Neural cell (in vitro differentiated cells): ENCODE results near the gene NR1H2. TPM values are rescaled to one million over a fixed set of nuclear protein-coding genes. Genes with fewer than 3 reads are reported as not detected.

Experiments used
- H2AFZ ChIP-seq: fragments of 200-600, 300-800 bp; sonication (generic), shearing (Covaris generic); 2 replicates; pipeline ENCODE4 v1.6.0; 2014; ENCODE audit warnings: low read depth, mild to moderate bottlenecking, antibody characterized with exemption, low read length, moderate library complexity
- H3F3A ChIP-seq: fragments of 200-600 bp; shearing (Covaris generic); 2 replicates; pipeline ENCODE4 v1.6.1; 2016; ENCODE audit warnings: mild to moderate bottlenecking, moderate library complexity, mixed read lengths, antibody characterized with exemption, low read length; ENCODE audit not compliant: insufficient read depth, poor library complexity, severe bottlenecking
- H3K27ac ChIP-seq: fragments of 200-600, 300-800 bp; sonication (generic), shearing (Covaris generic); 2 replicates; pipeline ENCODE4 v1.5.1; 2014; ENCODE audit warnings: mild to moderate bottlenecking, low read length, moderate library complexity
- H3K27me3 ChIP-seq: fragments of 300-800, 200-600 bp; sonication (generic), shearing (Covaris generic); 2 replicates; pipeline ENCODE4 v1.6.0; 2014; ENCODE audit warnings: mild to moderate bottlenecking, low read depth, low read length, moderate library complexity; ENCODE audit not compliant: insufficient read depth
- H3K36me3 ChIP-seq: fragments of 300-800, 200-600 bp; sonication (generic), shearing (Covaris generic); 2 replicates; pipeline ENCODE4 v1.5.1; 2014; ENCODE audit warnings: mild to moderate bottlenecking, antibody characterized with exemption, low read length, moderate library complexity; ENCODE audit not compliant: insufficient read depth
- H3K4me2 ChIP-seq: fragments of 300-800, 200-600 bp; sonication (generic), shearing (Covaris generic); 2 replicates; pipeline ENCODE4 v1.6.0; 2014; ENCODE audit warnings: mild to moderate bottlenecking, low read length
- H3K4me3 ChIP-seq: fragments of 300-800, 200-600 bp; sonication (generic), shearing (Covaris generic); 2 replicates; pipeline ENCODE4 v1.5.1; 2014; ENCODE audit warnings: mild to moderate bottlenecking, low read length, moderate library complexity
- H3K79me2 ChIP-seq: fragments of 200-600 bp; shearing (Covaris generic); replicated peaks from 2 replicates; pipeline ENCODE4 v1.6.0; 2014; ENCODE audit warnings: mild to moderate bottlenecking, low read length, moderate library complexity; ENCODE audit not compliant: insufficient read depth
- H3K9ac ChIP-seq: fragments of 300-800, 200-600 bp; sonication (generic), shearing (Covaris generic); 2 replicates; pipeline ENCODE4 v1.6.1; 2016; ENCODE audit warnings: mild to moderate bottlenecking, low read length, mixed read lengths
- H3K9me2 ChIP-seq: fragments of 200-600 bp; shearing (Covaris generic); 2 replicates; pipeline ENCODE4 v1.6.1; 2016; ENCODE audit warnings: mild to moderate bottlenecking, low read length, mixed read lengths; ENCODE audit not compliant: insufficient read depth
- H3K9me3 ChIP-seq: fragments of 200-600, 300-800 bp; sonication (generic), shearing (Covaris generic); 2 replicates; pipeline ENCODE4 v1.6.1; 2016; ENCODE audit warnings: mild to moderate bottlenecking, mixed run types, low read length, moderate library complexity, mixed read lengths
- H4K20me1 ChIP-seq: fragments of 200-600 bp; shearing (Covaris generic); 2 replicates; pipeline ENCODE4 v1.6.1; 2016; ENCODE audit warnings: mild to moderate bottlenecking, mixed run types; ENCODE audit not compliant: insufficient read depth
- CTCF ChIP-seq: fragments of 450-650 bp; IDR thresholded peaks from 2 replicates; pipeline ENCODE4 v1.5.1; 2014; ENCODE audit warnings: antibody characterized with exemption, mild to moderate bottlenecking, moderate library complexity; ENCODE audit not compliant: poor library complexity, severe bottlenecking
- EP300 ChIP-seq: fragments of 450-650 bp; conservative IDR thresholded peaks from 2 replicates; pipeline ENCODE4 v1.6.1; 2014; ENCODE audit warnings: antibody characterized with exemption, mild to moderate bottlenecking, moderate library complexity; ENCODE audit not compliant: poor library complexity, severe bottlenecking
- EZH2 ChIP-seq: fragments of 200-600, 300-800 bp; shearing (Covaris generic), sonication (generic); IDR thresholded peaks from 2 replicates; pipeline ENCODE4 v1.6.1; 2014; ENCODE audit warnings: antibody characterized with exemption, low read length, borderline replicate concordance, mild to moderate bottlenecking; ENCODE audit not compliant: insufficient read depth, poor library complexity, severe bottlenecking
- MXI1 ChIP-seq: fragments of 450-650 bp; conservative IDR thresholded peaks from 2 replicates; pipeline ENCODE4 v1.6.1; 2014; ENCODE audit warnings: antibody characterized with exemption, mild to moderate bottlenecking; ENCODE audit not compliant: poor library complexity, severe bottlenecking
- POLR2AphosphoS5 ChIP-seq: IDR thresholded peaks from 2 replicates; pipeline ENCODE4 v1.6.1; 2012
- RAD21 ChIP-seq: fragments of 450-650 bp; conservative IDR thresholded peaks from 2 replicates; pipeline ENCODE4 v1.6.1; 2014; ENCODE audit warnings: antibody characterized with exemption, mild to moderate bottlenecking, moderate library complexity
- REST ChIP-seq: IDR thresholded peaks from 2 replicates; pipeline ENCODE4 v1.6.1; 2012; ENCODE audit warnings: borderline replicate concordance
- SMC3 ChIP-seq: fragments of 450-650 bp; conservative IDR thresholded peaks from 2 replicates; pipeline ENCODE4 v1.6.1; 2014; ENCODE audit warnings: antibody characterized with exemption, mild to moderate bottlenecking, moderate library complexity; ENCODE audit not compliant: poor library complexity
- TAF1 ChIP-seq: IDR thresholded peaks from 2 replicates; pipeline ENCODE4 v1.6.1; 2012; ENCODE audit warnings: low read depth
- polyA plus RNA-seq: library from polyadenylated mRNA; depleted of rRNA; stranded (reverse); fragments of >200 nt; gene quantifications from 2 replicates; pipeline ENCODE4 v1.2.3, GENCODE V29; 2014

NR1H2 gene
- polyA plus RNA-seq, 1 donor from 2014 or later, result 18.5 TPM

- Histone ChIP-seq H3K36me3 (no peaks in the 10 kb centered on the region), H3K9me3 (no peaks in the 10 kb centered on the region), H3K4me2 (no peak overlapping the region), H3K27me3 (no peaks in the 10 kb centered on the region), H3K9ac (no peak overlapping the region), H2AFZ (no peak overlapping the region), H3K9me2 (no peaks in the 10 kb centered on the region), H3K79me2 (no peaks in the 10 kb centered on the region), H3K27ac (no peak overlapping the region), H3F3A (no peaks in the 10 kb centered on the region), H4K20me1 (no peaks in the 10 kb centered on the region), H3K4me3 (no peak overlapping the region)
- TF ChIP-seq MXI1 (no peak), SMC3 (no peak), POLR2AphosphoS5 (no peak), RAD21 (no peak), CTCF (no peak), REST (no peak), EP300 (no peak), TAF1 (no peak), EZH2 (no peak)
These were observed 17.8 kb downstream of the NR1H2 start for GRCh38 chr19:50394017-50394416.

- no peak overlapping the region for H3K4me3 ChIP-seq
- H3K9me3 ChIP-seq, result no peaks in the 10 kb centered on the region
- H3K9me2 ChIP-seq, result no peaks in the 10 kb centered on the region
- no peaks in the 10 kb centered on the region for H3K27me3 ChIP-seq
- no peaks in the 10 kb centered on the region for H4K20me1 ChIP-seq
- no peak overlapping the region for H2AFZ ChIP-seq
- no peaks in the 10 kb centered on the region for H3K79me2 ChIP-seq
- H3K9ac ChIP-seq, result no peak overlapping the region
- H3F3A ChIP-seq, result no peaks in the 10 kb centered on the region
- no peak for TF ChIP-seq SMC3
- TF ChIP-seq TAF1, result no peak
- no peak for TF ChIP-seq EZH2
- TF ChIP-seq RAD21, result no peak
- TF ChIP-seq EP300, result no peak
- TF ChIP-seq REST, result no peak
- TF ChIP-seq POLR2AphosphoS5, result no peak
- no peak for TF ChIP-seq CTCF
- TF ChIP-seq MXI1, result no peak
- H3K4me2 ChIP-seq, result no peak overlapping the region
- H3K27ac ChIP-seq, result no peak overlapping the region
- no peaks in the 10 kb centered on the region for H3K36me3 ChIP-seq
These were observed 22.6 kb downstream of the NR1H2 start for GRCh38 chr19:50398675-50399367.
